HG03520 (cell line): ENCODE data around the gene SF3B6.
"Not testable (repeated sequence)": the region's sequence is repeated elsewhere in the genome, so short reads cannot be mapped to it uniquely, and the experiment has no call there.

ENCODE experiments used
- ATAC-seq: cut with Tn5 transposase; IDR thresholded peaks from one replicate; pipeline ENCODE4 v1.9.1; 2021; ENCODE audit warnings: mild to moderate bottlenecking, moderate library complexity; ENCODE audit not compliant: unreplicated experiment

The SF3B6 gene

GRCh38 chr2:24054366-24055010 is 21.6 kb downstream of the SF3B6 start:
- no peak for ATAC-seq

GRCh38 chr2:24052951-24053350 is 23.2 kb downstream of the SF3B6 start:
- no peak for ATAC-seq

- no peak for ATAC-seq
Observed at GRCh38 chr2:24051833-24052232, 24.3 kb downstream of the SF3B6 start.

- no peak for ATAC-seq
Observed at GRCh38 chr2:24050041-24050979, 25.8 kb downstream of the SF3B6 start.

- ATAC-seq = no peak
Observed at GRCh38 chr2:24049485-24050021, 26.6 kb downstream of the SF3B6 start, which contains the start of gene FKBP1B. Gene FKBP1B, plus strand, starts transcription at chr2:24049741. Its CDS starts 109 bp downstream, at chr2:24049850.

GRCh38 chr2:24048769-24049484 is 27.2 kb downstream of the SF3B6 start:
- no peak for ATAC-seq

- ATAC-seq = no peak
Observed at GRCh38 chr2:24047703-24048033, 28.5 kb downstream of the SF3B6 start.

- peak; percentile 99 for ATAC-seq
Observed at GRCh38 chr2:24046930-24047702, 29.0 kb downstream of the SF3B6 start, which contains the start of gene WDCP. Gene WDCP, minus strand, starts transcription at chr2:24047391. Its CDS starts 7,897 bp downstream, at chr2:24039494.

- ATAC-seq = no peak
Observed at GRCh38 chr2:24046599-24046929, 29.6 kb downstream of the SF3B6 start.

GRCh38 chr2:24045511-24046508 is 30.3 kb downstream of the SF3B6 start:
- no peak for ATAC-seq

GRCh38 chr2:24043133-24043532 is 33.0 kb downstream of the SF3B6 start:
- ATAC-seq = not testable (repeated sequence)

- ATAC-seq = no peak
Observed at GRCh38 chr2:24040511-24040910, 35.6 kb downstream of the SF3B6 start.

GRCh38 chr2:24038786-24039499 is 37.2 kb downstream of the SF3B6 start:
- no peak for ATAC-seq

- ATAC-seq = no peak
Observed at GRCh38 chr2:24026233-24026632, 49.9 kb downstream of the SF3B6 start.

GRCh38 chr2:24024996-24025663 is 51.0 kb downstream of the SF3B6 start:
- no peak for ATAC-seq

- no peak for ATAC-seq
Observed at GRCh38 chr2:24024018-24024417, 52.1 kb downstream of the SF3B6 start.

- ATAC-seq = no peak
Observed at GRCh38 chr2:24022975-24023575, 53.1 kb downstream of the SF3B6 start.
